Rectal smooth muscle tissue (tissue), 1 donor: Measurements from ENCODE around the gene DDX50.
"Not testable (repeated sequence)": the region's sequence is repeated elsewhere in the genome, so short reads cannot be mapped to it uniquely, and the experiment has no call there.

Experiments
- H3K27ac ChIP-seq: one replicate; pipeline ENCODE4 v1.7.0; 2013; ENCODE audit warnings: low read depth, low read length, inconsistent platforms
- H3K27me3 ChIP-seq: one replicate; pipeline ENCODE4 v1.7.0; 2013; ENCODE audit warnings: low read length; ENCODE audit not compliant: control insufficient read depth, insufficient read depth
- H3K36me3 ChIP-seq: one replicate; pipeline ENCODE4 v1.7.0; 2013; ENCODE audit warnings: low read length; ENCODE audit not compliant: control insufficient read depth, insufficient read depth
- H3K4me1 ChIP-seq: one replicate; pipeline ENCODE4 v1.7.0; 2013; ENCODE audit warnings: low read length; ENCODE audit not compliant: control insufficient read depth, insufficient read depth
- H3K4me3 ChIP-seq: one replicate; pipeline ENCODE4 v1.7.0; 2013; ENCODE audit warnings: low read length
- H3K9ac ChIP-seq: one replicate; pipeline ENCODE4 v1.7.0; 2013; ENCODE audit warnings: low read length

DDX50 gene

GRCh38 chr10:68901105-68901927 lies at the start of gene DDX50:
DDX50 (plus strand) TSS chr10:68901315; CDS start chr10:68901385, 70 bp downstream.
- Histone ChIP-seq H3K27me3 (no peaks in the 10 kb centered on the region), H3K4me1 (peaks cover 12% of the 10 kb centered on the region), H3K9ac (peak within 1 kb of the TSS; percentile 99), H3K36me3 (no peaks in the 10 kb centered on the region), H3K27ac (peak within 1 kb of the TSS; percentile 100), H3K4me3 (peak within 1 kb of the TSS; percentile 95)

- no peak overlapping the region for H3K4me3 ChIP-seq
- H3K9ac ChIP-seq: no peak overlapping the region
- H3K27ac ChIP-seq: no peak overlapping the region
- H3K4me1 ChIP-seq: no peaks in the 10 kb centered on the region
- no peaks in the 10 kb centered on the region for H3K27me3 ChIP-seq
- H3K36me3 ChIP-seq: no peaks in the 10 kb centered on the region
Observed at GRCh38 chr10:68856352-68856751, 44.8 kb upstream of the DDX50 start.

- Histone ChIP-seq H3K27me3 (no peaks in the 10 kb centered on the region), H3K27ac (no peak overlapping the region), H3K9ac (no peak overlapping the region)
Observed at GRCh38 chr10:68857005-68857404, 44.1 kb upstream of the DDX50 start.

GRCh38 chr10:68861253-68861652 lies 39.9 kb upstream of the DDX50 start:
- no peak overlapping the region for H3K4me3 ChIP-seq
- no peak overlapping the region for H3K9ac ChIP-seq
- H3K36me3 ChIP-seq: no peaks in the 10 kb centered on the region
- no peak overlapping the region for H3K27ac ChIP-seq
- H3K27me3 ChIP-seq: no peaks in the 10 kb centered on the region
- no peaks in the 10 kb centered on the region for H3K4me1 ChIP-seq

More at GRCh38 chr10:68857005-68857404, 44.1 kb upstream of the DDX50 start:
- no peaks in the 10 kb centered on the region for H3K4me1 ChIP-seq
- H3K4me3 ChIP-seq: no peak overlapping the region
- no peaks in the 10 kb centered on the region for H3K36me3 ChIP-seq

GRCh38 chr10:68864611-68865010 lies 36.5 kb upstream of the DDX50 start:
- H3K4me1 ChIP-seq: no peaks in the 10 kb centered on the region
- H3K9ac ChIP-seq: no peak overlapping the region
- no peak overlapping the region for H3K27ac ChIP-seq
- H3K36me3 ChIP-seq: no peaks in the 10 kb centered on the region
- no peak overlapping the region for H3K4me3 ChIP-seq
- H3K27me3 ChIP-seq: no peaks in the 10 kb centered on the region

GRCh38 chr10:68868173-68868572 lies 32.9 kb upstream of the DDX50 start:
- H3K27me3 ChIP-seq, H3K4me1 ChIP-seq, H3K4me3 ChIP-seq, H3K36me3 ChIP-seq, H3K9ac ChIP-seq, H3K27ac ChIP-seq: not testable (repeated sequence)

GRCh38 chr10:68869623-68870022 lies 31.5 kb upstream of the DDX50 start:
- Histone ChIP-seq H3K4me3 (no peak overlapping the region), H3K27me3 (no peaks in the 10 kb centered on the region), H3K36me3 (no peaks in the 10 kb centered on the region), H3K4me1 (no peaks in the 10 kb centered on the region), H3K27ac (no peak overlapping the region), H3K9ac (no peak overlapping the region)

GRCh38 chr10:68870061-68870460 lies 31.1 kb upstream of the DDX50 start:
- H3K9ac ChIP-seq: no peak overlapping the region
- H3K4me1 ChIP-seq: no peaks in the 10 kb centered on the region
- no peaks in the 10 kb centered on the region for H3K36me3 ChIP-seq
- H3K27ac ChIP-seq: no peak overlapping the region
- no peak overlapping the region for H3K4me3 ChIP-seq
- H3K27me3 ChIP-seq: no peaks in the 10 kb centered on the region

GRCh38 chr10:68870545-68871104 lies 30.5 kb upstream of the DDX50 start:
- H3K27ac ChIP-seq: no peak overlapping the region
- H3K27me3 ChIP-seq: no peaks in the 10 kb centered on the region
- no peaks in the 10 kb centered on the region for H3K4me1 ChIP-seq
- no peak overlapping the region for H3K9ac ChIP-seq
- H3K4me3 ChIP-seq: no peak overlapping the region
- H3K36me3 ChIP-seq: no peaks in the 10 kb centered on the region

- H3K27me3 ChIP-seq: no peaks in the 10 kb centered on the region
- H3K9ac ChIP-seq: no peak overlapping the region
- H3K4me1 ChIP-seq: no peaks in the 10 kb centered on the region
- H3K36me3 ChIP-seq: no peaks in the 10 kb centered on the region
- H3K27ac ChIP-seq: peak overlapping the region; percentile 38
- no peak overlapping the region for H3K4me3 ChIP-seq
Observed at GRCh38 chr10:68871105-68871711, 29.9 kb upstream of the DDX50 start.

- no peaks in the 10 kb centered on the region for H3K4me1 ChIP-seq
- no peaks in the 10 kb centered on the region for H3K36me3 ChIP-seq
- no peak overlapping the region for H3K4me3 ChIP-seq
- no peak overlapping the region for H3K9ac ChIP-seq
- peak overlapping the region; percentile 38 for H3K27ac ChIP-seq
- H3K27me3 ChIP-seq: no peaks in the 10 kb centered on the region
Observed at GRCh38 chr10:68871731-68872342, 29.3 kb upstream of the DDX50 start.

GRCh38 chr10:68876246-68877138 lies 24.6 kb upstream of the DDX50 start:
- Histone ChIP-seq H3K9ac (no peak overlapping the region), H3K27ac (no peak overlapping the region), H3K27me3 (no peaks in the 10 kb centered on the region), H3K4me3 (no peak overlapping the region), H3K36me3 (no peaks in the 10 kb centered on the region), H3K4me1 (no peaks in the 10 kb centered on the region)
